ENCODE measurements around the gene SNX32. TPM values are rescaled to one million over a fixed set of nuclear protein-coding genes. Genes with fewer than 3 reads are reported as not detected.

SNX32 gene
- total RNA-seq, 4 donors from 2014 or later: 0.76 to 1.1 TPM; not detected in 2

- TF ChIP-seq POLR2AphosphoS5 (IDR thresholded peaks at IDR 0.05): no peak
- no peak for TF ChIP-seq CTCF (IDR thresholded peaks at IDR 0.05)
- TF ChIP-seq EP300 (IDR thresholded peaks at IDR 0.05): no peak
- no peak for TF ChIP-seq POLR2A (IDR thresholded peaks at IDR 0.05)
- H3K36me3 ChIP-seq: no peaks in the 10 kb centered on the region
- no peaks in the 10 kb centered on the region for H3K9me3 ChIP-seq
- peak overlapping the region; percentile 71 for H3K27ac ChIP-seq
- peaks cover 75% of the 10 kb centered on the region for H3K4me1 ChIP-seq
- peaks cover 33% of the 10 kb centered on the region for H3K27me3 ChIP-seq
- H3K4me3 ChIP-seq: peak overlapping the region; percentile 57
- 2% methylated on average over 13 of the region's 64 CpGs for WGBS
- DNase-seq (ENCODE audit: low spot score in 2 of 2): peak in 1 of 2 donors; percentile 73
Measured at GRCh38 chr11:65787649-65788622, 45.8 kb upstream of the SNX32 start.

- H3K36me3 ChIP-seq: no peaks in the 10 kb centered on the region
- 65% methylated on average over 6 of the region's 6 CpGs for WGBS
- no peaks in the 10 kb centered on the region for H3K9me3 ChIP-seq
- DNase-seq (ENCODE audit: low spot score in 2 of 2): no peak
- H3K4me3 ChIP-seq: peak overlapping the region; percentile 57
- peaks cover 82% of the 10 kb centered on the region for H3K4me1 ChIP-seq
- peak overlapping the region; percentile 71 for H3K27ac ChIP-seq
- H3K27me3 ChIP-seq: peaks cover 33% of the 10 kb centered on the region
- TF ChIP-seq EP300 (IDR thresholded peaks at IDR 0.05) (no peak), POLR2AphosphoS5 (IDR thresholded peaks at IDR 0.05) (no peak), POLR2A (IDR thresholded peaks at IDR 0.05) (no peak), CTCF (IDR thresholded peaks at IDR 0.05) (no peak)
Measured at GRCh38 chr11:65788821-65789220, 44.9 kb upstream of the SNX32 start.

- no peak for TF ChIP-seq POLR2A (IDR thresholded peaks at IDR 0.05)
- no peak for TF ChIP-seq EP300 (IDR thresholded peaks at IDR 0.05)
- no peak for TF ChIP-seq POLR2AphosphoS5 (IDR thresholded peaks at IDR 0.05)
- no peak for TF ChIP-seq CTCF (IDR thresholded peaks at IDR 0.05)
Measured at GRCh38 chr11:65789230-65790103, 44.3 kb upstream of the SNX32 start.

GRCh38 chr11:65790104-65790901 is 43.5 kb upstream of the SNX32 start:
- peaks cover 8% of the 10 kb centered on the region for H3K36me3 ChIP-seq
- H3K9me3 ChIP-seq: no peaks in the 10 kb centered on the region
- no peak for DNase-seq (ENCODE audit: low spot score in 2 of 2)
- H3K4me1 ChIP-seq: peaks cover 80% of the 10 kb centered on the region
- peak overlapping the region; percentile 18 for H3K4me3 ChIP-seq
- WGBS: 62% methylated on average over 12 of the region's 13 CpGs
- peaks cover 33% of the 10 kb centered on the region for H3K27me3 ChIP-seq
- TF ChIP-seq POLR2A (IDR thresholded peaks at IDR 0.05) (no peak), EP300 (IDR thresholded peaks at IDR 0.05) (no peak), CTCF (IDR thresholded peaks at IDR 0.05) (no peak), POLR2AphosphoS5 (IDR thresholded peaks at IDR 0.05) (no peak)
- H3K27ac ChIP-seq: peak overlapping the region; percentile 36

More at GRCh38 chr11:65789230-65790103, 44.3 kb upstream of the SNX32 start:
- 63% methylated on average over 7 of the region's 14 CpGs for WGBS
- DNase-seq (ENCODE audit: low spot score in 2 of 2): no peak
- Histone ChIP-seq H3K27ac (peak overlapping the region; percentile 36), H3K9me3 (no peaks in the 10 kb centered on the region), H3K27me3 (peaks cover 33% of the 10 kb centered on the region), H3K4me3 (peak overlapping the region; percentile 57), H3K36me3 (no peaks in the 10 kb centered on the region), H3K4me1 (peaks cover 82% of the 10 kb centered on the region)
